Liver (tissue), 9 donors: ENCODE measurements around the gene KCNMA1. TPM values are rescaled to one million over a fixed set of nuclear protein-coding genes. Genes with fewer than 3 reads are reported as not detected.

Experiments used
- DNase-seq: peaks from one replicate; pipeline ENCODE4 v3.0.0-alpha.2; 2017; ENCODE audit warnings: low spot score
- H3K27ac ChIP-seq, 2 donors: one replicate each; pipeline ENCODE4 v1.7.0; 2013; ENCODE audit warnings: inconsistent platforms in 2 of 2, low read length in 2 of 2, control low read depth in 1 of 2, low read depth in 1 of 2, mild to moderate bottlenecking in 1 of 2
- H3K27me3 ChIP-seq, 4 donors: one replicate each; pipeline versions ENCODE4 v1.6.1 to v1.7.0; 2013; ENCODE audit warnings: low read length in 3 of 4, inconsistent platforms in 1 of 4, mild to moderate bottlenecking in 1 of 4, moderate library complexity in 1 of 4; ENCODE audit not compliant: control insufficient read depth in 4 of 4, insufficient read depth in 4 of 4
- H3K36me3 ChIP-seq, 4 donors: one replicate each; pipeline versions ENCODE4 v1.6.1 to v1.7.0; 2013; ENCODE audit warnings: low read length in 3 of 4, mild to moderate bottlenecking in 3 of 4, low read depth in 1 of 4, moderate library complexity in 1 of 4; ENCODE audit not compliant: control insufficient read depth in 4 of 4, insufficient read depth in 3 of 4
- H3K4me1 ChIP-seq, 4 donors: one replicate each; pipeline versions ENCODE4 v1.6.1 to v1.7.0; 2013; ENCODE audit warnings: low read length in 3 of 4, mild to moderate bottlenecking in 3 of 4, moderate library complexity in 1 of 4; ENCODE audit not compliant: control insufficient read depth in 4 of 4, insufficient read depth in 4 of 4
- H3K4me3 ChIP-seq, 3 donors: one replicate each; pipeline versions ENCODE4 v1.6.1 to v1.7.0; 2013; ENCODE audit warnings: low read length in 3 of 3, control low read depth in 1 of 3, low read depth in 1 of 3, mild to moderate bottlenecking in 1 of 3
- H3K9ac ChIP-seq, 2 donors: one replicate each; pipeline ENCODE4 v1.7.0; 2013; ENCODE audit warnings: low read length in 2 of 2, mild to moderate bottlenecking in 2 of 2, moderate library complexity in 2 of 2, control low read depth in 1 of 2, low read depth in 1 of 2
- H3K9me3 ChIP-seq, 4 donors: one replicate each; pipeline versions ENCODE4 v1.6.1 to v1.7.0; 2013; ENCODE audit warnings: low read length in 3 of 4; ENCODE audit not compliant: control insufficient read depth in 4 of 4
- CTCF ChIP-seq: fragments of 150-350 bp; IDR thresholded peaks from 2 replicates; pipeline ENCODE4 v1.5.1; 2017; ENCODE audit warnings: improper control_type of control experiment, low read depth, low read length; ENCODE audit not compliant: missing input control
- EGR1 ChIP-seq, 2 donors: IDR thresholded peaks; 2 replicates each; pipeline ENCODE4 v1.6.1; 2016 to 2018; ENCODE audit warnings: antibody characterized with exemption in 2 of 2, low read depth in 2 of 2
- FOXA1 ChIP-seq: IDR thresholded peaks from 2 replicates; pipeline ENCODE4 v1.6.1; 2016; ENCODE audit warnings: antibody characterized with exemption
- FOXA2 ChIP-seq: IDR thresholded peaks from 2 replicates; pipeline ENCODE4 v1.6.1; 2016; ENCODE audit warnings: antibody characterized with exemption
- HNF4A ChIP-seq, 2 donors: conservative IDR thresholded peaks; 2 replicates each; pipeline ENCODE4 v1.6.1; 2016; ENCODE audit warnings: antibody characterized with exemption in 2 of 2, mild to moderate bottlenecking in 2 of 2
- HNF4G ChIP-seq: IDR thresholded peaks from 2 replicates; pipeline ENCODE4 v1.6.1; 2016; ENCODE audit warnings: antibody characterized with exemption
- NR2F2 ChIP-seq: IDR thresholded peaks from 2 replicates; pipeline ENCODE4 v1.6.1; 2016; ENCODE audit warnings: antibody characterized with exemption
- RAD21 ChIP-seq, 2 donors: IDR thresholded peaks; 2 replicates each; pipeline ENCODE4 v1.6.1; 2016; ENCODE audit warnings: antibody characterized with exemption in 2 of 2, mild to moderate bottlenecking in 2 of 2
- RXRA ChIP-seq, 2 donors: IDR thresholded peaks; 2 replicates each; pipeline ENCODE4 v1.6.1; 2017 to 2018; ENCODE audit warnings: antibody characterized with exemption in 2 of 2, mild to moderate bottlenecking in 1 of 2
- ZBTB33 ChIP-seq: IDR thresholded peaks from 2 replicates; pipeline ENCODE4 v1.6.1; 2016; ENCODE audit warnings: antibody characterized with exemption
- WGBS: extraction: QIAGEN DNeasy Blood & Tissue Kit; methylation state at CpG from one replicate; pipeline ENCODE4 v1.1.7; 2013; 5-methylcytosine and 5-hydroxymethylcytosine counted together
- polyA plus RNA-seq, 2 donors: library from polyadenylated mRNA; stranded (reverse) in 1 of 2; unstranded in 1 of 2; fragments of 200-250 nt in 1 of 2; fragments of >200 nt in 1 of 2; fragmentation: Nextera tagmentation in 1 of 2; extraction: Ambion mirVana in 1 of 2; gene quantifications; one replicate each; pipeline versions ENCODE4 v1.2.1 to v1.2.3, GENCODE V29; 2013 to 2015
- total RNA-seq, 2 donors: library from RNA; depleted of rRNA; stranded (reverse); fragments of >200 nt; gene quantifications; one replicate each; pipeline ENCODE4 v1.2.3, GENCODE V29; 2014
- TF ChIP-seq, protein P1 (sequence below): IDR thresholded peaks from 2 replicates; pipeline ENCODE4 v1.6.1; 2016; ENCODE audit warnings: antibody characterized with exemption, mild to moderate bottlenecking
- donor health status: healthy.
- donor health status: healthy.
- donor health status: healthy.
- donor health status: healthy.
- donor health status: healthy.

The KCNMA1 gene
- total and polyA plus RNA-seq, 4 donors = 2.5 to 9.7 (median 4.7) TPM

DNA sequence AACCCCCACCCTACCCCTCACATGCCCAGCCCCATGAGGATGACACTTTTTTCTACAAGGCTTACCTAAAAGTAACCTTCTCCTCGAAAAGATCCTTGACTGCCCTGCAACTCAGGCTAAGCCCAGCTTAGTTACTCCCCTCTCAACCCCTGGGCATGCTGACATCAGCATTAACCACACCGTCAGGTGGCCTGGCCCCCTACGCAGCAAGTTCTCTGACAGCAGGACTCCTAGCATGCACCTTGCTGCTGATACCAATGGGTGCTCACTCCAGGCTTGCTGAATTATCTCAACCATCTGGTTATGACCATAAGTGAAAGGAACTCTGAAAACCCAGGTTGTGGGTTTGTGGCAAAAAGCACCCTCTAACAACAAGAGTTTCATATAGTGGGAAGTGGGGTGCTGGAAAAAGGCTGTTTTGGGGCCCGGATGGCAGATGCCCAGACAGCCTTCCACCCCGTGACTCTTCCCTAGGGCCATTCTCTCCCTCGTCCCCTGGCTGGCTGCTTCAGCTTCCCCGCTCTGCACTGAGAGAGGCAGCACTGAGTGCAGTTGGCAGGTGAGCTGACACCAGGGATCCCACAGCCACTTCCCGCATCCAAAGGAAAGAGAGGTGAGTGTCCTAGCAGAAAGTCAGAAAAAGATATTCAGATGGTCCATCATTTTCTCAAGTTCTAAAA is 518.9 kb downstream of the KCNMA1 start:
- Histone ChIP-seq H3K9ac (no peak overlapping the region), H3K4me1 (no peaks in the 10 kb centered on the region), H3K36me3 (peaks cover 0 to 9% (median 2%) of the 10 kb centered on the region in 4 donors), H3K9me3 (no peaks in the 10 kb centered on the region), H3K27me3 (no peaks in the 10 kb centered on the region), H3K27ac (no peak overlapping the region), H3K4me3 (no peak overlapping the region)
- TF ChIP-seq HNF4A (conservative IDR thresholded peaks at IDR 0.05) = no peak
- TF ChIP-seq, protein P1, sequence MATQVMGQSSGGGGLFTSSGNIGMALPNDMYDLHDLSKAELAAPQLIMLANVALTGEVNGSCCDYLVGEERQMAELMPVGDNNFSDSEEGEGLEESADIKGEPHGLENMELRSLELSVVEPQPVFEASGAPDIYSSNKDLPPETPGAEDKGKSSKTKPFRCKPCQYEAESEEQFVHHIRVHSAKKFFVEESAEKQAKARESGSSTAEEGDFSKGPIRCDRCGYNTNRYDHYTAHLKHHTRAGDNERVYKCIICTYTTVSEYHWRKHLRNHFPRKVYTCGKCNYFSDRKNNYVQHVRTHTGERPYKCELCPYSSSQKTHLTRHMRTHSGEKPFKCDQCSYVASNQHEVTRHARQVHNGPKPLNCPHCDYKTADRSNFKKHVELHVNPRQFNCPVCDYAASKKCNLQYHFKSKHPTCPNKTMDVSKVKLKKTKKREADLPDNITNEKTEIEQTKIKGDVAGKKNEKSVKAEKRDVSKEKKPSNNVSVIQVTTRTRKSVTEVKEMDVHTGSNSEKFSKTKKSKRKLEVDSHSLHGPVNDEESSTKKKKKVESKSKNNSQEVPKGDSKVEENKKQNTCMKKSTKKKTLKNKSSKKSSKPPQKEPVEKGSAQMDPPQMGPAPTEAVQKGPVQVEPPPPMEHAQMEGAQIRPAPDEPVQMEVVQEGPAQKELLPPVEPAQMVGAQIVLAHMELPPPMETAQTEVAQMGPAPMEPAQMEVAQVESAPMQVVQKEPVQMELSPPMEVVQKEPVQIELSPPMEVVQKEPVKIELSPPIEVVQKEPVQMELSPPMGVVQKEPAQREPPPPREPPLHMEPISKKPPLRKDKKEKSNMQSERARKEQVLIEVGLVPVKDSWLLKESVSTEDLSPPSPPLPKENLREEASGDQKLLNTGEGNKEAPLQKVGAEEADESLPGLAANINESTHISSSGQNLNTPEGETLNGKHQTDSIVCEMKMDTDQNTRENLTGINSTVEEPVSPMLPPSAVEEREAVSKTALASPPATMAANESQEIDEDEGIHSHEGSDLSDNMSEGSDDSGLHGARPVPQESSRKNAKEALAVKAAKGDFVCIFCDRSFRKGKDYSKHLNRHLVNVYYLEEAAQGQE = no peak
- DNase-seq = no peak
- WGBS = 81% methylated on average over 8 of the region's 8 CpGs

- Histone ChIP-seq H3K27me3 (no peaks in the 10 kb centered on the region), H3K9me3 (no peaks in the 10 kb centered on the region), H3K36me3 (peaks cover 0 to 9% (median 2%) of the 10 kb centered on the region in 4 donors), H3K9ac (no peak overlapping the region), H3K4me3 (no peak overlapping the region), H3K4me1 (no peaks in the 10 kb centered on the region), H3K27ac (no peak overlapping the region)
- DNase-seq = no peak
- no peak for TF ChIP-seq EGR1 (IDR thresholded peaks at IDR 0.05; ENCODE audit: low read depth in 2 of 2)
- no peak for TF ChIP-seq FOXA2
- no peak for TF ChIP-seq NR2F2
- TF ChIP-seq HNF4G = no peak
- no peak for TF ChIP-seq FOXA1
- WGBS = 90% methylated on average over 2 of the region's 2 CpGs
Measured at GRCh38 chr10:77117501-77117900, 520.1 kb downstream of the KCNMA1 start.

DNA sequence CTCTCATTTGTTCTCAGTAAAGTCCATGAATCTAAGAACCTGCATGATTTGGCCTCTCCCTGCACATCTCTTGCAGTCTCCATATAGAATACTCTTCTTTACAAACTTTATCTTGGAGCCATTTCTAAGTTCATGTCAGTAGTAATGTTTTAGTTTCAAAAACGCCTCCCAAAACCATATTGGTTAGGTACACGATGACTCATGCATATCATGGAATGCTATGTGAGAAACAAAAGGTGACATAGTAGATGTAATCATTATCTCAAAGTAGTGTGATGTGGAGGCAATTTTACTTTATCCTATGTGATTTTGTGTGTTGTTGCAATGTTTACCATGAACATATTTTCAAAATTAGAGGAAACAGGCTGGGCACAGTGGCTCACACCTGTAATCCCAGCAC is 520.7 kb downstream of the KCNMA1 start:
- peaks cover 0 to 4% (median 2%) of the 10 kb centered on the region in 4 donors for H3K4me1 ChIP-seq
- peaks cover 0 to 9% (median 2%) of the 10 kb centered on the region in 4 donors for H3K36me3 ChIP-seq
- WGBS = 85% methylated on average over 2 of the region's 2 CpGs
- DNase-seq = no peak
- H3K27me3 ChIP-seq = no peaks in the 10 kb centered on the region
- H3K9ac ChIP-seq = no peak overlapping the region
- no peak overlapping the region for H3K27ac ChIP-seq
- TF ChIP-seq HNF4G = no peak
- TF ChIP-seq RXRA (IDR thresholded peaks at IDR 0.05) = no peak
- no peak for TF ChIP-seq EGR1 (IDR thresholded peaks at IDR 0.05; ENCODE audit: low read depth in 2 of 2)
- no peak for TF ChIP-seq ZBTB33
- no peak for TF ChIP-seq CTCF
- no peak for TF ChIP-seq RAD21 (IDR thresholded peaks at IDR 0.05)
- H3K4me3 ChIP-seq = no peak overlapping the region
- no peaks in the 10 kb centered on the region for H3K9me3 ChIP-seq
